Body of pancreas (tissue), 4 donors: ENCODE results near the gene DSCAM. TPM values are rescaled to one million over a fixed set of nuclear protein-coding genes. Genes with fewer than 3 reads are reported as not detected.

Source experiments
- ATAC-seq: fragments of 150-250 bp; one replicate; pipeline ENCODE4 v1.9.1; 2016
- DNase-seq, 4 donors: peaks; one replicate each; pipeline ENCODE4 v3.0.0-alpha.2; 2019
- H3K27ac ChIP-seq, 4 donors: fragments of 200-600 bp; sonication (generic); 1 replicate in 3 of 4; 2 replicates in 1 of 4; pipeline versions ENCODE4 v1.5.1 to v1.6.1; 2016 to 2019; ENCODE audit warnings: mild to moderate bottlenecking in 1 of 4, mixed read lengths in 1 of 4, moderate library complexity in 1 of 4
- H3K27me3 ChIP-seq, 2 donors: fragments of 200-600 bp; sonication (generic); one replicate each; pipeline ENCODE4 v1.6.0; 2016; ENCODE audit warnings: mild to moderate bottlenecking in 1 of 2
- H3K36me3 ChIP-seq, 2 donors: fragments of 200-600 bp; sonication (generic); replicated peaks in 1 of 2; 2 replicates each; pipeline ENCODE4 v1.5.1; 2016; ENCODE audit warnings: low read depth in 2 of 2; ENCODE audit not compliant: insufficient read depth in 1 of 2
- H3K4me1 ChIP-seq: fragments of 200-600 bp; sonication (generic); one replicate; pipeline ENCODE4 v1.6.0; 2016
- H3K4me3 ChIP-seq, 2 donors: fragments of 200-600 bp; sonication (generic); 1 replicate in 1 of 2; 2 replicates in 1 of 2; pipeline ENCODE4 v1.5.1; 2016 to 2019
- H3K9me3 ChIP-seq, 3 donors: fragments of 200-600 bp; sonication (generic); 1 replicate in 2 of 3; 2 replicates in 1 of 3; pipeline ENCODE4 v1.5.1; 2016
- CTCF ChIP-seq, 7 experiments: fragments of 450-650 bp in 4 of 7; fragments of 200-600 bp in 3 of 7; sonication (generic) in 3 of 7; IDR thresholded peaks; one replicate each; pipeline ENCODE4 v1.5.1; 2016 to 2019; ENCODE audit warnings: antibody characterized with exemption in 7 of 7
- POLR2A ChIP-seq, 3 donors: fragments of 450-650 bp; IDR thresholded peaks; one replicate each; pipeline ENCODE4 v1.6.1; 2016; ENCODE audit warnings: antibody characterized with exemption in 3 of 3, mild to moderate bottlenecking in 2 of 3
- WGBS, 2 donors: methylation state at CpG; one replicate each; pipeline ENCODE4 v1.1.5; 2017; 5-methylcytosine and 5-hydroxymethylcytosine counted together
- intact Hi-C: fragments of 100-400 bp; cut with DNase I; formaldehyde crosslinking; loops from one replicate; pipeline ENCODE4 v1.15.1; 2023
- total RNA-seq, 2 donors: library from RNA; depleted of rRNA; stranded (reverse); fragments of >200 nt; gene quantifications; one replicate each; pipeline ENCODE4 v1.1.0, GENCODE V29; 2016

Gene DSCAM
- total RNA-seq, 2 donors from 2014 or later, result 0.26 TPM; not detected in 1

- Histone ChIP-seq H3K27me3 (no peaks in the 10 kb centered on the region), H3K4me3 (no peak overlapping the region), H3K4me1 (no peaks in the 10 kb centered on the region), H3K36me3 (no peaks in the 10 kb centered on the region), H3K27ac (no peak overlapping the region), H3K9me3 (no peaks in the 10 kb centered on the region)
- 46 to 62% methylated on average over 5 of the region's 5 CpGs for WGBS, 2 donors
- TF ChIP-seq POLR2A (IDR thresholded peaks at IDR 0.05), result no peak
- intact Hi-C loops, result no loop called here
- DNase-seq, result no peak
- no peak for ATAC-seq
These were observed 453.9 kb downstream of the DSCAM start for GRCh38 chr21:40393066-40393465.

- intact Hi-C loops, result loop anchor here (5.0 kb wide), 1 partner anchor 246 kb away; no protein-coding TSS in a partner anchor
- Histone ChIP-seq H3K4me3 (no peak overlapping the region), H3K36me3 (no peaks in the 10 kb centered on the region), H3K27ac (no peak overlapping the region), H3K27me3 (no peaks in the 10 kb centered on the region), H3K9me3 (no peaks in the 10 kb centered on the region), H3K4me1 (peaks cover 7% of the 10 kb centered on the region)
- 43 to 48% methylated on average over 6 of the region's 6 CpGs for WGBS, 2 donors
- no peak for TF ChIP-seq CTCF (IDR thresholded peaks at IDR 0.05)
- TF ChIP-seq POLR2A (IDR thresholded peaks at IDR 0.05), result no peak
- no peak for ATAC-seq
- DNase-seq, result no peak
These were observed 458.9 kb downstream of the DSCAM start for GRCh38 chr21:40388046-40388445.

- no peak overlapping the region for H3K27ac ChIP-seq
- peaks cover 7% of the 10 kb centered on the region for H3K4me1 ChIP-seq
- no peaks in the 10 kb centered on the region for H3K36me3 ChIP-seq
- no peak overlapping the region for H3K4me3 ChIP-seq
- TF ChIP-seq POLR2A (IDR thresholded peaks at IDR 0.05) (no peak), CTCF (IDR thresholded peaks at IDR 0.05) (no peak)
- ATAC-seq, result no peak
- WGBS, 2 donors, result 49 to 55% methylated on average over 2 of the region's 2 CpGs
- intact Hi-C loops, result loop anchor here (5.0 kb wide), 1 partner anchor 245 kb away; no protein-coding TSS in a partner anchor
- no peaks in the 10 kb centered on the region for H3K27me3 ChIP-seq
- DNase-seq, result no peak
- no peaks in the 10 kb centered on the region for H3K9me3 ChIP-seq
These were observed 459.8 kb downstream of the DSCAM start for GRCh38 chr21:40386981-40387747.

GRCh38 chr21:40386294-40386911, 460.6 kb downstream of the DSCAM start:
- DNase-seq (peak; percentile 65 to 79 (median 66)), ATAC-seq (peak; percentile 71)
- Histone ChIP-seq H3K27ac (no peak overlapping the region), H3K9me3 (no peaks in the 10 kb centered on the region), H3K27me3 (no peaks in the 10 kb centered on the region), H3K36me3 (no peaks in the 10 kb centered on the region), H3K4me1 (peaks cover 7% of the 10 kb centered on the region), H3K4me3 (no peak overlapping the region)
- intact Hi-C loops, result loop anchor here (5.0 kb wide), 1 partner anchor 244 kb away; no protein-coding TSS in a partner anchor
- TF ChIP-seq CTCF (IDR thresholded peaks at IDR 0.05) (peak; percentile 65 to 91 (median 83)), POLR2A (IDR thresholded peaks at IDR 0.05) (no peak)
- WGBS, 2 donors, result 2 to 9% methylated on average over 13 to 23 of the region's 23 CpGs

- Histone ChIP-seq H3K9me3 (no peaks in the 10 kb centered on the region), H3K4me1 (peaks cover 7% of the 10 kb centered on the region), H3K36me3 (no peaks in the 10 kb centered on the region), H3K27me3 (no peaks in the 10 kb centered on the region), H3K4me3 (no peak overlapping the region), H3K27ac (no peak overlapping the region)
- intact Hi-C loops, result loop anchor here (5.0 kb wide), 1 partner anchor 244 kb away; no protein-coding TSS in a partner anchor
- 70 to 81% methylated on average over 6 of the region's 6 CpGs for WGBS, 2 donors
- DNase-seq (no peak), ATAC-seq (no peak)
- TF ChIP-seq CTCF (IDR thresholded peaks at IDR 0.05) (no peak), POLR2A (IDR thresholded peaks at IDR 0.05) (no peak)
These were observed 461.1 kb downstream of the DSCAM start for GRCh38 chr21:40385883-40386282.
